ENCODE data around the gene HEMGN.

Gene HEMGN

DNA sequence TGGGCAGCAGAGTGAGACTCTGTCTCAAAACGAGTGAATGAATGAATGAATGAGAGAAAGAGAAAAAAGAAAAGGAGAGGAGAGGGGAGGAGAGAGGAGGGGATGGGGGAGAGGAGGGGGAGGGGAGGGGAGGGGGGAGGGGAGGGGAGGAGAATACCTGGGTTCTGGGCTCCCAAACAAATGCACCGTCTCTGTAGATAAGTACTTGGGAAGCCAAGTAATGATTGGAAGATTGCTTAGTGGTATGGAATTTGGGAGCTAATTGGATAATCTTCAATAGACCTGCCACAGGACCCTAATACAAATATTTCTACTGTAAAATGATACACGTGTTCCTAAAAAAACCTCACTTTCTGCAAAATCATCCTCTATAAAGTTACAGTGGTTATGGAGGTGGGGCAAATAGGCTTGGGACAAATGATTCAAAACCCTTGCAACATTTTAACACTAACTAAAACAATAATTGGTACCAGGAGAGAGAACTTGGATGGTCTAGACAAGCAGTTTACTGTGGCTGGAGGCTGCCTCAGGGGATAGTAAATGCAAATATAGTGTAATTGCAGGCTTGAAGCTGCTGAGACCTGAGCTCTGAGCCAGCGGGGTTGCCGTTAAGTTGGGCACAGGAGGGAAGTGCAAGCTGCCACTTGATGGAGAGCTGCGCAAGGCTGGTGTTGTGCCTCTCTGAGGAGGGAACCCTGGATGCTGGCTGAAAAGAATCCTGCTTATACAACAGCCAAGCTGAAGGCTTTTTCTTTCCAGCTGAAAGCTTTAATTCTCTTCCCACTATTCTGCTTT, 3.5 kb downstream of the HEMGN start:
- H3K27ac Mint-ChIP-seq: no peak overlapping the region
- no peaks in the 10 kb centered on the region for H3K27me3 Mint-ChIP-seq
- no peak overlapping the region for H3K4me3 Mint-ChIP-seq
- no peaks in the 10 kb centered on the region for H3K9me3 Mint-ChIP-seq
- ATAC-seq (replicated peaks): no peak
- H3K4me1 Mint-ChIP-seq (ENCODE audit: low read depth in 2 of 2): peaks cover 28 to 32% of the 10 kb centered on the region in 2 donors
- no peaks in the 10 kb centered on the region for H3K36me3 Mint-ChIP-seq (ENCODE audit: insufficient read depth)
- no peak for DNase-seq

DNA sequence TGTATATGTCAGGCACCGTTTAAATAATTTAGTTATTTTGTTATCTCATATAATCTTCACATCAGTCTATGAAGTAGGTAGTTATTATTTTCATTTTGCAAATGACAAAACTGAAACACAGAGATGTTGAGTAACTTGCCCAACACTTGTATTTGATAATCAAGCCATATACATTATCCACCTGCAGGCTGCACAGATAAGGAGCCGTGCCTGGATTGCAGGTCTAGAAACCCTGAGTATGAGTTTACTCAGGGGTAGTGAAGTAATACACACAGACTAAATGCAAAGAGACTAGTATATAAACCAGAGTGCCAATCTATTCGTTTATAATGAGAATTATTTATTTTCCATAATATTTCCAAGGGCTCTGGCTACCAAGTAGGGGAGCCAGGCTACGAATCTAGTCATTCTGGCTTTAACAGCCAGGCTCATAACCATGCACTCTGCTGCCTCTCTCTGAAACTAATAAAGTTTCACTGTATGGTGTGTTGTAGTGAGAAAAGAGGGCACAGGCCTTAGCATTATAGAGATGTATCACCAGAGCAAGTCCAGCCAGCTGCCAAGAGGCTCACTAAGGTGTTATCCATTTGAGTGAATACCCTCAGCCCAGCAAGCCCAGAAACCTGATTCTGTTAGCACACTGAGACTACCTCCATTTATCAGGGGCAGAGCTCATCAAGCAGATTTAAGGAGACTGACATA, 4.5 kb downstream of the HEMGN start:
- ATAC-seq (replicated peaks) (no peak), DNase-seq (no peak)
- Mint-ChIP-seq H3K36me3 (ENCODE audit: insufficient read depth) (no peaks in the 10 kb centered on the region), H3K4me1 (ENCODE audit: low read depth in 2 of 2) (peaks cover 24 to 27% of the 10 kb centered on the region in 2 donors), H3K4me3 (no peak overlapping the region), H3K27ac (no peak overlapping the region), H3K27me3 (no peaks in the 10 kb centered on the region), H3K9me3 (no peaks in the 10 kb centered on the region)

DNA sequence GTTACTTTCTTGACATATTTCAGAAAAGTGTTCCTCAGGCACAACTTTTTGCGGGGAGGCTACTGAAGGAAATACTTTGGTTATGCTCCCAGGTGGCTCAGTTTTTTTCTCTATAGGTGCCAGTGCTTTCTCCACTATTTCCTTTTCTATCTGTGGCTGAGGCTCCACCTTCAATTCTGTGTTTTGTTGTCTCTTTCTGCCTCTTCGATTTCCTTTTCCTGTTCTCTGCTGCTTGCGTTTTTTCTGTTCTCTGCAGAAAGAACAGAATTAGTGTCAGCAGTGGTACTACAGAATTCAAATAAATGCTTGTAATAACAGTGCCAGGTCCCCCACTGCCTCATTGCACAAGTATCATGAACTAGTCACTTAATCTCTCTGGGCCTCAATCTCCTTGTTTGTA, 7.0 kb downstream of the HEMGN start:
- Mint-ChIP-seq H3K4me1 (ENCODE audit: low read depth in 2 of 2) (peaks cover 14 to 18% of the 10 kb centered on the region in 2 donors), H3K9me3 (no peaks in the 10 kb centered on the region), H3K27me3 (no peaks in the 10 kb centered on the region), H3K36me3 (ENCODE audit: insufficient read depth) (peaks cover 4% of the 10 kb centered on the region), H3K27ac (peak overlapping the region; percentile 10 to 59), H3K4me3 (peak overlapping the region; percentile 24 to 48)
- peak; percentile 35 for ATAC-seq (replicated peaks)
- DNase-seq: no peak

GRCh38 chr9:97928986-97929604, 8.9 kb downstream of the HEMGN start:
- peaks cover 4% of the 10 kb centered on the region for H3K36me3 Mint-ChIP-seq (ENCODE audit: insufficient read depth)
- no peaks in the 10 kb centered on the region for H3K27me3 Mint-ChIP-seq
- DNase-seq (no peak), ATAC-seq (replicated peaks) (no peak)
- H3K4me1 Mint-ChIP-seq (ENCODE audit: low read depth in 2 of 2): peaks cover 14 to 18% of the 10 kb centered on the region in 2 donors
- H3K27ac Mint-ChIP-seq: no peak overlapping the region
- no peaks in the 10 kb centered on the region for H3K9me3 Mint-ChIP-seq
- no peak overlapping the region for H3K4me3 Mint-ChIP-seq

- peaks cover 20 to 30% of the 10 kb centered on the region in 2 donors for H3K4me1 Mint-ChIP-seq (ENCODE audit: low read depth in 2 of 2)
These were observed 12.3 kb downstream of the HEMGN start for GRCh38 chr9:97925497-97926334.

GRCh38 chr9:97924386-97924785, 13.6 kb downstream of the HEMGN start:
- H3K27ac Mint-ChIP-seq: peak overlapping the region in 1 of 2 donors; percentile 58
- H3K4me3 Mint-ChIP-seq: no peak overlapping the region
- H3K4me1 Mint-ChIP-seq (ENCODE audit: low read depth in 2 of 2): peaks cover 22 to 35% of the 10 kb centered on the region in 2 donors
- H3K9me3 Mint-ChIP-seq: no peaks in the 10 kb centered on the region
- peaks cover 35% of the 10 kb centered on the region for H3K36me3 Mint-ChIP-seq (ENCODE audit: insufficient read depth)
- DNase-seq (no peak), ATAC-seq (replicated peaks) (no peak)
- no peaks in the 10 kb centered on the region for H3K27me3 Mint-ChIP-seq

More at GRCh38 chr9:97925497-97926334, 12.3 kb downstream of the HEMGN start:
- Mint-ChIP-seq H3K4me3 (no peak overlapping the region), H3K27me3 (no peaks in the 10 kb centered on the region), H3K27ac (no peak overlapping the region), H3K9me3 (no peaks in the 10 kb centered on the region), H3K36me3 (ENCODE audit: insufficient read depth) (peaks cover 34% of the 10 kb centered on the region)
- no peak for DNase-seq
- ATAC-seq (replicated peaks): no peak

- ATAC-seq (replicated peaks) (peak; percentile 31), DNase-seq (peak; percentile 69 to 81 (median 76))
- Mint-ChIP-seq H3K27ac (peak overlapping the region; percentile 98 to 100), H3K27me3 (no peaks in the 10 kb centered on the region), H3K4me3 (peak overlapping the region; percentile 75 to 90), H3K36me3 (ENCODE audit: insufficient read depth) (peaks cover 35% of the 10 kb centered on the region), H3K9me3 (no peaks in the 10 kb centered on the region), H3K4me1 (ENCODE audit: low read depth in 2 of 2) (peaks cover 29 to 43% of the 10 kb centered on the region in 2 donors)
These were observed 14.4 kb downstream of the HEMGN start for GRCh38 chr9:97923529-97924108.

GRCh38 chr9:97921959-97922724, 15.8 kb downstream of the HEMGN start, which contains the start of gene TRMO:
TSS of gene TRMO (minus strand) at chr9:97922500. CDS start at chr9:97922493, 7 bp downstream.
- ATAC-seq (replicated peaks): peak; percentile 76
- H3K4me3 Mint-ChIP-seq: peak within 1 kb of the TSS; percentile 75 to 90
- H3K27me3 Mint-ChIP-seq: no peaks in the 10 kb centered on the region
- DNase-seq: peak; percentile 96
- peaks cover 35% of the 10 kb centered on the region for H3K36me3 Mint-ChIP-seq (ENCODE audit: insufficient read depth)
- H3K4me1 Mint-ChIP-seq (ENCODE audit: low read depth in 2 of 2): peaks cover 29 to 47% of the 10 kb centered on the region in 2 donors
- H3K27ac Mint-ChIP-seq: peak within 1 kb of the TSS; percentile 98 to 100
- H3K9me3 Mint-ChIP-seq: no peaks in the 10 kb centered on the region

DNA sequence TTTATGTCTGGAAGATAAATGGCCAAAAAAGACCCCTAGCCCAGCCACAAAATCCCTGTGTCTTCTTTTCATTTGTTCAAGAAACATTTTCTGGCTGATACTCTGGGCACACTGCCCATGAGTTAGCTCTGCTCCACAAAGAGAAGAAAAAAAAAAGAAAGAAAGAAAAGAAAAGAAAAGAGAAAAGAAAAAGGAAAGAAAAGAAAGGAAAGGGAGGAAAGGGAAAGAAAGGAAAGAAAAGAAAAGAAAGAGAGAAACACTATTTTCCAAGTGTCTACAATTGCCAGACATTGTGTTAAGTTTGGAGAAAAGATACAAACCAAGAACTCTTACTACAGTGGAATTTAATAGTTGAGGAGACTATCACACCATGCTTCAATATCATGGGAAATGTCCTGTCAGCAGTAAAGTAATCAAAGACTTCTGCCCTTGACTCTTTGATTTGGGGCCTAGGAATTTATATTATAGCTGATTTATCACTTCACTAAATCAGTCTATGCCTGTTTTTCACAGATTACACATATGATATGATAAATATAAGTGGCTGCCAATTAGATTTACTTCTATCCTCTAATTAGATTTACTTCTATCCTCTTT, 18.7 kb downstream of the HEMGN start:
- Mint-ChIP-seq H3K9me3 (no peaks in the 10 kb centered on the region), H3K36me3 (ENCODE audit: insufficient read depth) (peaks cover 56% of the 10 kb centered on the region), H3K4me3 (peak overlapping the region; percentile 17 to 90), H3K27me3 (no peaks in the 10 kb centered on the region), H3K4me1 (ENCODE audit: low read depth in 2 of 2) (peaks cover 32 to 53% of the 10 kb centered on the region in 2 donors), H3K27ac (peak overlapping the region; percentile 85 to 98)
- DNase-seq (no peak), ATAC-seq (replicated peaks) (no peak)

GRCh38 chr9:97918611-97919010, 19.4 kb downstream of the HEMGN start:
- Mint-ChIP-seq H3K27ac (peak overlapping the region; percentile 85 to 98), H3K36me3 (ENCODE audit: insufficient read depth) (peaks cover 61% of the 10 kb centered on the region), H3K4me1 (ENCODE audit: low read depth in 2 of 2) (peaks cover 31 to 49% of the 10 kb centered on the region in 2 donors), H3K9me3 (no peaks in the 10 kb centered on the region), H3K4me3 (peak overlapping the region; percentile 17 to 90), H3K27me3 (no peaks in the 10 kb centered on the region)
- no peak for DNase-seq
- no peak for ATAC-seq (replicated peaks)

DNA sequence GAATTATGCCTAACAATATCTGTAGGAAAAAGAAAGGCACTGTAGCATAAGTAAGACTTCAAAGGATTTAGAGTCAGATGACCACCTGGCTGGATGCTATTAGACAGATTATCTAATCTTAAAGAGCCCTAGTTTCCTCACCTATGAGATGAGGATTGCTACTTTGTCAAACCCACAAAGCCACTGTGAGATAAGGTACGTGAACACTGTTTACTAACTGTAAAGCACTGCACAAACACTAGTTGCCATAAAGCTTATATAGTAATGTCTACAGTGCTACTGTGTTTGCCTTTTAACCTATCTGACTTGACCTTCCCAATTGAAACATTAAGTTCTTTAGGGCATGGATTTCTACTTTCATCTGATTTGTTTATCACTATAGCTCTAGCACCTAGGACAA, 26.0 kb downstream of the HEMGN start:
- peaks cover 41 to 49% of the 10 kb centered on the region in 2 donors for H3K4me1 Mint-ChIP-seq (ENCODE audit: low read depth in 2 of 2)
- peak overlapping the region; percentile 85 to 88 for H3K27ac Mint-ChIP-seq
- peaks cover 76% of the 10 kb centered on the region for H3K36me3 Mint-ChIP-seq (ENCODE audit: insufficient read depth)
- no peak overlapping the region for H3K4me3 Mint-ChIP-seq
- H3K27me3 Mint-ChIP-seq: no peaks in the 10 kb centered on the region
- ATAC-seq (replicated peaks) (peak; percentile 47), DNase-seq (no peak)
- no peaks in the 10 kb centered on the region for H3K9me3 Mint-ChIP-seq

- Mint-ChIP-seq H3K9me3 (no peaks in the 10 kb centered on the region), H3K4me1 (ENCODE audit: low read depth in 2 of 2) (peaks cover 41 to 53% of the 10 kb centered on the region in 2 donors), H3K27me3 (no peaks in the 10 kb centered on the region), H3K4me3 (no peak overlapping the region), H3K27ac (peak overlapping the region; percentile 85 to 88), H3K36me3 (ENCODE audit: insufficient read depth) (peaks cover 75% of the 10 kb centered on the region)
- DNase-seq (no peak), ATAC-seq (replicated peaks) (no peak)
These were observed 26.4 kb downstream of the HEMGN start for GRCh38 chr9:97911528-97911927.

All from effector memory CD8-positive, alpha-beta T cell (primary cell).